GM19324 (cell line): Measurements from ENCODE around the gene TMIGD3.

Experiments
- ATAC-seq: cut with Tn5 transposase; IDR thresholded peaks from one replicate; pipeline ENCODE4 v1.9.1; 2021; ENCODE audit warnings: mild to moderate bottlenecking, moderate library complexity; ENCODE audit not compliant: unreplicated experiment, low FRiP score

TMIGD3 gene

GRCh38 chr1:111450185-111450584, 53.2 kb downstream of the TMIGD3 start:
- no peak for ATAC-seq

DNA sequence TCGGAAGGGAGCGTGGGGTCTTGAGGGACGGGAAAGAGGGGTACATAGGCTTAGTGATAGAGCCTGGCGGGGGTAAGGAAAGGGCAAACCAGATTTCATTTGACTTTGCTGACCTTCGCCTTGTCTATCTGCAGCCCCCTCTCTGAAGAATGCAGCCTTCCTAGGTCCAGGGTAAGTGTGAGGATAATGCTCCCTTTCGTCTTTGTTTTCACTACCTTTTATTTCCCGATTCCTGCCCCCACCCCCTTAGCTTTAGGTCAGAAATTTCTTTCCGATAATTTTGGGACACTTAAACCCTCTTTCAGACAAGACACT, 53.8 kb downstream of the TMIGD3 start:
- ATAC-seq = no peak

DNA sequence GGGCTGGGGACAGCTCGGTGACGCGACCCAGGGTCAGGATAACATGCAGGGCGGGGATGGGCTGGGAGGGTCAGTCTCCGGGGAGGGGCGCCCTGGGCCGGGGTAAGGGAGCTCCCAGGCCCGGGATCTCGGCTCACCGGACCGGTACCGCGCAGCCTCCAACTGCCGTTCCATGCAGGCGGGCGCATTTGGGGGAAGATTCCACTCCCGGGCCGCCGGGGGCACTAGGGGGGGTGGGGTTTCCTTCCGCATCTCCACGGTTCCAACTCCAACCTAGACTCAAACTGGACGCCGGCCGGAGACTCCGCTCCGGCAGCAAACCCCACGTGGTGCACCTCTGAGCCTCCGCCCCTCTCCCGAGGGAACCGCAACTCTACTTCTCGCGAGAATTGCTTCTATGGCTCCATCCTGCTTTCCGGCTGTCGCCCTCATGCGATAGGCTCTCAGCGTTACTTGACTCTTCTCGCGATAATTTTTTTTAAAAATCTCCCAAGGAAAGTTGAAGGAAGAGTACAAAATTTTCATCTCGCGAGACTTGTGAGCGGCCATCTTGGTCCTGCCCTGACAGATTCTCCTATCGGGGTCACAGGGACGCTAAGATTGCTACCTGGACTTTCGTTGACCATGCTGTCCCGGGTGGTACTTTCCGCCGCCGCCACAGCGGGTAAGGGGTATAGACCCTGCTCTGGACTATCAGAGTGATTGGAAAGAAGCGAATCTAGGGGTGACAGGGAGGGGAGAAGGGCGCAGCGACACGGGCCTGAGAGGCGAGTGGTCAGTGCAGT, 54.3 kb downstream of the TMIGD3 start, which contains the start of the genes ATP5PB and WDR77:
Gene ATP5PB (plus strand): TSS at position 547 of the 785 bp plus-strand sequence. CDS start 78 bp downstream, at position 625.
Gene WDR77 (minus strand): TSS at position 339 of the 785 bp plus-strand sequence. CDS start 87 bp downstream, at position 252.
- peak; percentile 97 for ATAC-seq

DNA sequence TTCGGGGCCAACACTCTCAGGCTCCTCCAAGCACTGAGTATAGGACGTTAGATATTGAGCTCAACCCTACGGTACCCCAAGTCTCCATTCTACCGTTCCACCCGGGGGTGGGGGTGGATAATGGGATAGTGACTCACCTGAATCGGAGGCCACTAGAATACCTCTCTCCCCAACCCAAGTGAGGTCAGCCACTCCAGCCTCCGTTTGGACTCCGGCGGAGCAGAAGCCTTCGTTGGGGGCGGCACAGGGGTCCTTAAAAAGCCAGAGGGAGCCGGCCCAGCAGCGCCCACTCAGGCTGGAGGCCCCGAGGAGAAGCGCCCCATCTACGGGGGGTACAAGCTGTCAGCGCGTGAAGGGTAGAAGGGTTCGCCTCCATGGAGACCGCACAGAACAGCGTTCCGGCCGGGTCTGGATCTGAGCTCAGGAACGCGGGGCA, 54.9 kb downstream of the TMIGD3 start:
- peak; percentile 1 for ATAC-seq

DNA sequence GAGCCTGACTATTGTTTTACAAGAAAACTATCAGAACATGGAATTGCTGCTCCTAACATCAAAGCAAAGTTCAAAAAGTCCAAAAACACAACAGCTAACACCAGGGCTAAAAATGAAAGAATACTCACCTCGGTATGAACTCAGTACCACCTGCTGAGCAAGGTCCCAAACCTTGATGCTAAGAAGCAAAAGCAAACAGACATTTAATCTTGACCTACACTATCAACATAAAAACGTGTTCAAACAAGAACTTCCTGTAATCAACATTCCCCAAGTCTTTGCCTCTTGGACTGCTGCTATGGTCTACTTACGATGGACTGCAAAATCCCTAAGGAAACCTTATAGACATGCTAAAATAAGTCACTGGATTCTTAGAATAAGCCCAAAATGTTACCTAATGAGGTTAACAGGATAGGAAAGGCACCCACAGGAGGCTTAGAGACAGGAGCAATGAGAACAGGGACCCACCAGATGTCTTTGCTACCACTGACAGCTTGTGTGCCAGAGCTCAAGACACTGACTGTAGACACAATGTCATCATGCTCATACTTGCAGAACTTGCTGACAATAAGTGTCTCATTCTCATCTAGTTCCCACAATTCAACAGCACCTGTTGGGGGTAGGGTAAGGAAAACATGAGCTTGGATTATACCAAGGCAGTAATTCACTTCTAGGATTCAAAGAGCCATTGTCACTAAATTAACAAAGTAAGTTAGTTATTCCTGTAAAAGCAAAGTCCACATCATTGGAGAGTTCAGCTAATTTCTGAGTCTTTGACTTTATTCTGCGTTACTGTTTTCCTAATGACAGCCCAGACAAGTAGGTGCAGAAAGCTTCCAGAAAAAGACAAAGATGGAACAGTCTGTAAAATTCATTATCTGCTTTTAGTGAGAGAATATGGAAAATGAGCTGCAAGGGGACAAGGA, 56.2 kb downstream of the TMIGD3 start:
- ATAC-seq = no peak

DNA sequence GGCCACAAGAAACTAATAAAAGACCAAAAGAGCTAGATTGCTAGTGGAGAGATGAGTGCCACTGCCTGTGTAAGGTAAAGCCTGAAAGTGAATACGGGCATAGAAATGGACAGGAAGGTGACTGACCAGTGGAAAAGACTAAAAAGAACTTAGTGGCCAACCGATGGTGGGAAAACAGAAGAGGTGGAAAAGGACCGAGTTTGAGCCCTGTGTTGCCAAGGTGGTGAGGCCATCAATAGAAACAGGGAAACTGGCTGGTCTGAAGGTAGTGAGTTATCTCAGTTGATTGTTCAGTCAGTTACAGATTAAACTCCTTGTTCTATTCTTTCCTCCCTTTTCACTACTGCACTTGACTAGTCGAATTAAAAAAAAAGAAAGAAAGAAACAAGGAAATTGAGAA, 56.9 kb downstream of the TMIGD3 start:
- no peak for ATAC-seq

- ATAC-seq = no peak
Observed at GRCh38 chr1:111444031-111444430, 59.4 kb downstream of the TMIGD3 start.

GRCh38 chr1:111442457-111442856, 61.0 kb downstream of the TMIGD3 start:
- no peak for ATAC-seq

- no peak for ATAC-seq
Observed at GRCh38 chr1:111441573-111442192, 61.8 kb downstream of the TMIGD3 start.

GRCh38 chr1:111439461-111440351, 63.7 kb downstream of the TMIGD3 start:
- ATAC-seq = no peak

DNA sequence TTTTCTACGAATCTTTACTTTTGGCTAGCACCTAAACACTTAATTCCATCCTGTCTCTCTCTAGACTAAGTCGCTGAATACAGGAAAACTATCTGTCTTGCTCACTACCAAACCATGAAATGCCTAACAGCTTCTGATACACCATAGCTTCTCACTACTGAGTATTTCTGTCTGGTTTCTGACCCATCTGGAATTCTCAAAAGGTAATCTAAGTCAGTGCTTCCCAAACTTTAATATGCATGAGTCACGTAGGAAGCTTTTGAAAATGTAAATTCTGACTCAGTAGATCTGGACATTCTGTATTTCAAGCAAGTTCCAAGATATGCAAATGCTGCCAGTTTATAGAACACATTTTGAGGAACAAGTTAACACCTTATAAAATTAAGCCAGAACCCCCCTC, 66.7 kb downstream of the TMIGD3 start:
- no peak for ATAC-seq
